Measurements from ENCODE around the gene PDE6B.
"Not testable (repeated sequence)": the region's sequence is repeated elsewhere in the genome, so short reads cannot be mapped to it uniquely, and the experiment has no call there.

The PDE6B gene

GRCh38 chr4:624705-625590 lies at the start of gene PDE6B:
PDE6B (plus strand) TSS chr4:625573; CDS start chr4:625627, 54 bp downstream.
- no peak for DNase-seq (ENCODE audit: low read depth, low spot score)

- no peak for DNase-seq (ENCODE audit: low read depth, low spot score)
Observed at GRCh38 chr4:576245-576821, 49.0 kb upstream of the PDE6B start, which contains the start of gene TMEM271. TMEM271 (minus strand) TSS chr4:576295; CDS start chr4:576062, 233 bp downstream.

DNA sequence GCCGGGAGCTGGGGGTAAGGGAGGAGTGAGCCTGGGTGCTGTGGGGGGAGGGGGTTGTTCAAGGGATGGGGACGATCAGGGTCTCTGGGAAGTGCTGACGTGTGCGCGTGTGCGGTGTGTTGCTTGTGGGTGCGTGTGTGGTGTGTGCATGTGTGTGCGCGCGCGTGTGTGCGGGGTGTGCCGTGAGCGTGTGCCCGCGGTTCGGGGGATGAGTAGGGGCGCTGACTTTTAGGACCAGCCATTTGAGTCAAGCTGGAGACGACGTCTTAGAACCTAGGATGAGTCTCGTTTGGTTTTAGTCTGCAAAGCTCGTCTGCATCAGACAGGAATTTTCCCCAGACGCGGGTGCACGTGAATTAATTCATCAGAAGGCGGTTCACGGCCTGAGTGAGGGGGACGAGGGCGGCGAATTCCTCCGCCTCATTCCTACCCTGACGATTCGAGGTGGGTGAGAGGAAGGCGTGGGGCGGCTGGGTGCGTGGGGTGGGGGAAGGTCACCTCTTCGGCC lies 48.3 kb upstream of the PDE6B start:
- no peak for DNase-seq (ENCODE audit: low read depth, low spot score)

GRCh38 chr4:577499-578450 lies 47.6 kb upstream of the PDE6B start:
- DNase-seq (ENCODE audit: low read depth, low spot score) = no peak

- DNase-seq (ENCODE audit: low read depth, low spot score) = no peak
Observed at GRCh38 chr4:578451-579443, 46.6 kb upstream of the PDE6B start.

GRCh38 chr4:579543-580175 lies 45.7 kb upstream of the PDE6B start:
- no peak for DNase-seq (ENCODE audit: low read depth, low spot score)

DNA sequence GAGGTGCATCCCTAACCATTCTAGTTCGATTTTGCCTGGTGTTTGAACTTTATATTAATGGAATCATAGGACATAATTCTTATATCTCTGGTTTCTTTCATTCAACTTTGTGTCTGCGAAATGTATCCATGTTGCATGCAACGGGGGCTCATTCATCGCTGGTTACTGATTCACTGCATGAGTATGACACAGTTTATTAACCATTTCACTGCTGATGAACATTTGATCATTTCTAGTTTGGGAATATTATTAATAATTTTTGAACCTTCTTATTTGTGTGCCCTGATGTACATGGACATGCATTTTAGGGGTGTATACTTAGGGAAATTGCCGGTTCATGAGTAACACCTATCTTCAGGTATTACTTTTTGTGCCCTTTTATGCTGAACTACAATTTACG lies 44.2 kb upstream of the PDE6B start:
- DNase-seq (ENCODE audit: low read depth, low spot score) = no peak

GRCh38 chr4:581753-582361 lies 43.5 kb upstream of the PDE6B start:
- no peak for DNase-seq (ENCODE audit: low read depth, low spot score)

- DNase-seq (ENCODE audit: low read depth, low spot score) = no peak
Observed at GRCh38 chr4:583820-584219, 41.6 kb upstream of the PDE6B start.

DNA sequence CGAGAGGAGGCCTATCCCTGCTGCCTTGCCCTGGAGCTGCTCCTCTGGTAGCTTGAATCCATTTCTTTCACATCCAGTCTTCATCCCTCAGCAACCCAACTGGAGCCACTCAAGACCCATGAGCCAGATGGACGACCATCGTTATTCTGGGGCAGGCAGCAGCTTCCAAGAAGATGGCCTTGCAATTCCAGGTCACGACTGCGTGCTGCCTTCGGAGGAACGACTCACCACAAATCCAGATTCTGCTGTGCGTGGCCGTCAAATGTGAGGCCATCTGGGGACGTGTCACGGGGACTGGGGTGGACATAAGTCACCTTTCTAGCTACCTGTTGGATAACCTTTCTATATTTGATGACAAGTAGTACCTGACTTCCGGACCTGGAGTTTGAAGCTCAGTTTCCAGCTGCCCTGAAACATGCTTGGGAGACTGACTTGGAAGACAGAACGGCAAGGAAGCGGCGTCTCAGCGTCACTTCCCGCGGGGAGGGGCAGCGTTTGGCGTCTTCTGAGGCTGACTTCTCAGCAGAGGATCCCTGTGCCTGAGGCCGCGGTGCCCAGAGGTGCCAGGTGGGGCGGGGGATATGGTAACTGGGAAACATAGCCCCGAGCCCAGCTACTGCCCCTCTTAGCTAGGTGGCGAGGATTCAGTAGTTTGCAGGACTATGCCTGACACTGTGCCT lies 37.6 kb upstream of the PDE6B start:
- no peak for DNase-seq (ENCODE audit: low read depth, low spot score)

GRCh38 chr4:588351-588849 lies 37.0 kb upstream of the PDE6B start:
- DNase-seq (ENCODE audit: low read depth, low spot score) = no peak

GRCh38 chr4:589219-589963 lies 36.0 kb upstream of the PDE6B start:
- DNase-seq (ENCODE audit: low read depth, low spot score) = no peak

DNA sequence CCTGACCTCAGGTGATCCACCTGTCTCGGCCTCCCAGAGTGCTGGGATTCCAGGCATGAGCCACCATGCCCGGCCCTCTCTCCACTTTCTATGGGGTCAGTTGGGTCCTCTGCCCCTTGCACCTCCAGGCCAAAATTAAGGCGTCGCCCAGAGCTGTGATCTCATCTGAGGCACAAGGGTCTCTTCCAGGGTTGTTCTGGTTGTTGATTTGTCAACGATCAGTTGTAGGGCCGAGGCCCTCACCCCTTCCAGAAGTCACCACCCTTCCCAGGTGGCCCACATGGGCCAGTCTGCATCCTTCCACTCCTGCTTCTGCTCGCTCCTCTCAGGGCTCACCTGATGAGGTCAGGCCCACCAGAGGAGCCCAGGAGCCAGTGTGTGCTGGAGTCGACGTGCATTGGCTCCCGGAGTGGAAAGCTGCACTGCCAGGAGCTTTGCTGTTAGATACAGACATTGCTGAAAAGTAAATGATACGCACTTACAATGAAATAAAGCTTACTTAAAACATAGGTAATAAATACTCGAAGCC lies 35.0 kb upstream of the PDE6B start:
- DNase-seq (ENCODE audit: low read depth, low spot score) = no peak

GRCh38 chr4:592178-592577 lies 33.2 kb upstream of the PDE6B start:
- DNase-seq (ENCODE audit: low read depth, low spot score) = not testable (repeated sequence)

- DNase-seq (ENCODE audit: low read depth, low spot score) = no peak
Observed at GRCh38 chr4:592825-593520, 32.4 kb upstream of the PDE6B start.

DNA sequence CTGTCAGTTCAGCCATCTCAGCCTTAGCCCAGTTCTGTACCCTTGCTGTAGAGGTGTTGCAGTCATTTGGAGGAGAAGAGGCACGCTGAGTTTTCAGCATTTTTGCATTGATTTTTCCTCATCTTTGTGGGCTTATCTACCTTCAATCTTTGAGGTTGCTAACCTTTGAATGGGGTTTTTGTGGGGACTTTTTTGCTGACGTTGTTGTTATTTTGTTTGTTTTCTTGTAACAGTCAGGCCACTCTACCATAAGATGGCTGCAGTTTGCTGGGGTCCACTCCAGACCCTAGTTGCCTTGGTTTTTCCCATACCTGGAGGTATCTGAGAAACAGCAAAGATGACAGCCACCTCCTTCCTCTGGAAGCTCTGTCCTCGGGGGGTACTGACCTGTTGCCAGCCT lies 26.4 kb upstream of the PDE6B start:
- DNase-seq (ENCODE audit: low read depth, low spot score) = no peak

DNA sequence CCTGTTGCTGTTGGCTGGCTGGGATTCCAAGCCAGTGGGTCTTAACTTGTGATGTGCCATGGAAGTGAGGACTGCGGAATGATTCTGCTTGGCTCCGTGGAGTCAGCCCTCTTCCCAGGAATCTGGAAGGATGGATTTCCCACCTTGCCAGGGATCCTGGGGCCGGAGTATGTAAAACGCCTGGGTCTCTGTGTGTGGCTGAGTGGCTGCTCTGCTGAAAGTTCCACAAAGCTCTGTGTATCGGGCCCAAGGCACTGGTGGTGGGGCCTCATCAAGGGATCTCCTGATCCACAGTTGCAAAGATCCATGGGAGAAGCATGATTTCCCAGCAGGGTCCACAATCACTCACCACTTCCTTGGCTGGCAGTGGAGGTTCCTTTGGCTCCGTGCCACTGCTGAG lies 25.2 kb upstream of the PDE6B start:
- DNase-seq (ENCODE audit: low read depth, low spot score) = no peak
